HCT116 (cell line): ENCODE results near the gene UXS1. TPM values are rescaled to one million over a fixed set of nuclear protein-coding genes. Genes with fewer than 3 reads are reported as not detected.

Source experiments
- ATAC-seq: fragments of 200-7000 bp; cut with Tn5 transposase; 2 replicates; pipeline ENCODE4 v1.9.1; 2020; ENCODE audit warnings: mild to moderate bottlenecking, moderate library complexity
- BruUV-seq: library from RNA; stranded (reverse); fragments of 400-500 nt; replicated peaks from 2 replicates; lab custom pipeline; 2021; lab: Mats Ljungman, UMichigan
- CTCF ChIA-PET: fragments of 300-600 bp; sonication (Branson Sonifier 250); formaldehyde crosslinking; loops from one replicate; lab custom pipeline; 2021; ENCODE audit warnings: antibody characterized with exemption; lab: Charles Lee
- POLR2A ChIA-PET: fragments of 300-600, 350-600 bp; sonication (Branson Sonifier 250); formaldehyde crosslinking; loops from one replicate; lab custom pipeline; 2021; ENCODE audit warnings: antibody characterized with exemption; lab: Charles Lee
- RAD21 ChIA-PET, 2 experiments: fragments of 300-600 bp; sonication (Branson Sonifier 250); formaldehyde crosslinking; loops; one replicate each; lab custom pipeline; 2023; ENCODE audit warnings: low total read pairs in 2 of 2; ENCODE audit not compliant: uncharacterized antibody in 2 of 2, unreplicated experiment in 2 of 2, low non-redundant PET in 1 of 2; lab: Charles Lee
- DNase-seq: peaks from one replicate; pipeline ENCODE4 v3.0.0-alpha.2; 2010; ENCODE audit warnings: low read depth, low spot score
- H2AFZ ChIP-seq: fragments of 200-600 bp; shearing (Covaris generic), sonication (generic); 2 replicates; pipeline ENCODE4 v1.6.1; 2017; ENCODE audit warnings: low read depth, mixed run types, mixed read lengths, antibody characterized with exemption, low read length; ENCODE audit not compliant: poor library complexity, severe bottlenecking
- H3K27ac ChIP-seq: 2 replicates; pipeline ENCODE4 v1.5.1; 2012; ENCODE audit warnings: low read depth, low read length
- H3K27me3 ChIP-seq: fragments of 200-600 bp; sonication (generic); 2 replicates; pipeline ENCODE4 v1.6.1; 2016; ENCODE audit warnings: mixed run types, low read length, mixed read lengths; ENCODE audit not compliant: insufficient read depth
- H3K36me3 ChIP-seq, 2 experiments: fragments of 200-500 bp in 1 of 2; fragments of 200-600 bp in 1 of 2; sonication (Bioruptor generic) in 1 of 2; sonication (generic) in 1 of 2; 2 replicates each; pipeline versions ENCODE4 v1.5.1 to v1.6.1; 2014 to 2016; ENCODE audit warnings: low read length in 2 of 2, inconsistent platforms in 1 of 2, mixed read lengths in 1 of 2, mixed run types in 1 of 2; ENCODE audit not compliant: insufficient read depth in 2 of 2, control insufficient read depth in 1 of 2
- H3K4me1 ChIP-seq, 2 experiments: fragments of 200-600 bp in 1 of 2; sonication (generic) in 1 of 2; 2 replicates each; pipeline versions ENCODE4 v1.5.1 to v1.6.1; 2012 to 2017; ENCODE audit warnings: low read length in 2 of 2, inconsistent platforms in 1 of 2, mild to moderate bottlenecking in 1 of 2, mixed read lengths in 1 of 2, mixed run types in 1 of 2, moderate library complexity in 1 of 2; ENCODE audit not compliant: insufficient read depth in 2 of 2, control insufficient read depth in 1 of 2
- H3K4me2 ChIP-seq: fragments of 200-600 bp; sonication (generic); 2 replicates; pipeline ENCODE4 v1.6.1; 2017; ENCODE audit warnings: mixed run types, low read length, mixed read lengths
- H3K4me3 ChIP-seq, 2 experiments: fragments of 200-600 bp in 1 of 2; sonication (generic) in 1 of 2; replicated peaks in 1 of 2; 2 replicates each; pipeline ENCODE4 v1.5.1; 2011 to 2016; ENCODE audit warnings: low read length in 2 of 2, control low read depth in 1 of 2, low read depth in 1 of 2, mild to moderate bottlenecking in 1 of 2, mixed read lengths in 1 of 2, mixed run types in 1 of 2
- H3K79me2 ChIP-seq: fragments of 200-600 bp; sonication (generic); 2 replicates; pipeline ENCODE4 v1.6.1; 2017; ENCODE audit warnings: mild to moderate bottlenecking, mixed run types, low read length, moderate library complexity, mixed read lengths; ENCODE audit not compliant: insufficient read depth
- H3K9ac ChIP-seq: fragments of 200-600 bp; sonication (generic); 2 replicates; pipeline ENCODE4 v1.6.1; 2016; ENCODE audit warnings: low read length, mixed read lengths
- H3K9me2 ChIP-seq: fragments of 200-600 bp; sonication (generic), shearing (Covaris generic); 2 replicates; pipeline ENCODE4 v1.6.1; 2017; ENCODE audit warnings: mixed run types, mild to moderate bottlenecking, moderate library complexity; ENCODE audit not compliant: insufficient read depth
- H3K9me3 ChIP-seq, 2 experiments: fragments of 200-500 bp in 1 of 2; fragments of 200-600 bp in 1 of 2; sonication (Bioruptor generic) in 1 of 2; sonication (generic) in 1 of 2; 2 replicates each; pipeline ENCODE4 v1.6.1; 2014 to 2017; ENCODE audit warnings: low read length in 2 of 2, mixed read lengths in 2 of 2, inconsistent platforms in 1 of 2, low read depth in 1 of 2, mild to moderate bottlenecking in 1 of 2, mixed run types in 1 of 2, moderate library complexity in 1 of 2; ENCODE audit not compliant: control insufficient read depth in 1 of 2, insufficient read depth in 1 of 2
- H4K20me1 ChIP-seq: fragments of 200-600 bp; sonication (generic), shearing (Covaris generic); 2 replicates; pipeline ENCODE4 v1.6.1; 2017; ENCODE audit warnings: mixed run types, mild to moderate bottlenecking, moderate library complexity; ENCODE audit not compliant: insufficient read depth
- CBX3 ChIP-seq: IDR thresholded peaks from 2 replicates; pipeline ENCODE4 v1.6.1; 2012; ENCODE audit warnings: low read depth
- EGR1 ChIP-seq: IDR thresholded peaks from 2 replicates; pipeline ENCODE4 v1.6.1; 2012; ENCODE audit warnings: low read depth
- POLR2AphosphoS5 ChIP-seq: IDR thresholded peaks from 2 replicates; pipeline ENCODE4 v1.6.1; 2011; ENCODE audit warnings: mild to moderate bottlenecking, low read depth, low read length, moderate library complexity
- SIN3A ChIP-seq: IDR thresholded peaks from 2 replicates; pipeline ENCODE4 v1.6.1; 2012; ENCODE audit warnings: low read depth
- SP1 ChIP-seq: IDR thresholded peaks from 2 replicates; pipeline ENCODE4 v1.6.1; 2012; ENCODE audit warnings: low read depth
- SRF ChIP-seq: IDR thresholded peaks from 2 replicates; pipeline ENCODE4 v1.6.1; 2012; ENCODE audit warnings: low read depth
- TCF7L2 ChIP-seq: IDR thresholded peaks from 2 replicates; pipeline ENCODE4 v1.7.0; 2011; ENCODE audit warnings: borderline replicate concordance, inconsistent platforms; ENCODE audit not compliant: insufficient read depth, insufficient read length; ENCODE audit errors: extremely low read depth
- ZFX ChIP-seq: fragments of 450-650 bp; IDR thresholded peaks from 2 replicates; pipeline ENCODE4 v1.6.1; 2017
- ZNF274 ChIP-seq: fragments of 200-500 bp; sonication (Bioruptor generic); IDR thresholded peaks from 2 replicates; pipeline ENCODE4 v1.6.1; 2014; ENCODE audit warnings: mild to moderate bottlenecking, low read depth, low read length, inconsistent platforms
- intact Hi-C: fragments of 100-400 bp; cut with micrococcal nuclease; formaldehyde crosslinking; loops from 2 replicates; pipeline ENCODE4 v1.10.0; 2022
- total RNA-seq: library from RNA; stranded (reverse); gene quantifications from one replicate; pipeline ENCODE4 v1.2.1, GENCODE V29; 2021; ENCODE audit not compliant: unreplicated experiment
- TF ChIP-seq, protein P1 (sequence below): IDR thresholded peaks from 2 replicates; pipeline ENCODE4 v1.6.1; 2012; ENCODE audit warnings: low read depth
- TF ChIP-seq, protein P2 (sequence below): IDR thresholded peaks from 2 replicates; pipeline ENCODE4 v1.6.1; 2011; ENCODE audit warnings: mild to moderate bottlenecking, low read length, moderate library complexity; ENCODE audit not compliant: insufficient replicate concordance; ENCODE audit errors: extremely low read depth
- TF ChIP-seq, protein P3 (sequence below): IDR thresholded peaks from 2 replicates; pipeline ENCODE4 v1.6.1; 2012

UXS1 gene
- total RNA-seq, 1 experiment from 2014 or later, result 45.7 TPM

DNA sequence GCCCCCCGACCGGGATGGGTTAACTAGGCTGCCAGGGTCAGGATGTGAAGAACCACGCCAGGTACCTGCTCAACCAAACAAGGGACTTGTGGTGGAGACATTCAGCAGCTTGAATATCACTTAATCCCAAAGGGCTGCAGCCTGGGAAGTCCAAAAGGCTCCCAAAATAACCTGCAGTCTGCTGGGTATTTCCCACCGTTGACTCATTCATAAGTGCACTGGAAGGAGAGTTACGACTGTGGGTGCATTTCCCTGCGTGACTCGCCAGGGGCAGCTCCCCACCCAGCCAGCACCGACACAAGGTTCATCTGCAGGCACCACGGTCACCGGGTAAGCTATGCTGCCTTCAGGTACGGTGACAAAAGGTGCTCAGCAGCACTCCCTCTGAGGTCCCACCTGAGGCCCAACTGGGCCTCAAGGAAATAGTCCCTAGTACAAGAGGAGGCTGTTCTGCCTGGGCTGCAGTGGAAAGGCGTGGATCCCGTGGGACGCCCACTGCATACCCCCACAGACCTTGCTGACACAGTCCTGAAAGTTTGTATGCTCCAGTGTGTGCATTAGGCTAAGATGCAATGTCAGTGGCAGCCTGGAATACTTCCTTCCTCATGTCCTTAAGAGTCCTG lies 86.5 kb downstream of the UXS1 start:
- peaks cover 0 to 7% of the 10 kb centered on the region in 2 experiments; a peak in 1 of 4 replicates for H3K4me1 ChIP-seq
- RAD21 ChIA-PET, result no interaction called here
- no peak overlapping the region for H3K9ac ChIP-seq
- no peaks in the 10 kb centered on the region for H3K79me2 ChIP-seq
- no peak overlapping the region for H3K4me3 ChIP-seq
- no peak overlapping the region for H2AFZ ChIP-seq
- H3K27ac ChIP-seq, result no peak overlapping the region
- no peak for ATAC-seq
- no TSS peak for BruUV-seq
- no peaks in the 10 kb centered on the region for H4K20me1 ChIP-seq
- no peak for DNase-seq
- intact Hi-C loops, result loop anchor here (1.0 to 10.0 kb wide), 2 partner anchors 147 to 435 kb away; no protein-coding TSS in a partner anchor
- peaks cover 7 to 9% of the 10 kb centered on the region in 2 experiments; a peak in 3 of 4 replicates for H3K36me3 ChIP-seq
- no peak overlapping the region for H3K4me2 ChIP-seq
- POLR2A ChIA-PET, result no interaction called here
- no peaks in the 10 kb centered on the region for H3K9me3 ChIP-seq
- TF ChIP-seq, protein P1, sequence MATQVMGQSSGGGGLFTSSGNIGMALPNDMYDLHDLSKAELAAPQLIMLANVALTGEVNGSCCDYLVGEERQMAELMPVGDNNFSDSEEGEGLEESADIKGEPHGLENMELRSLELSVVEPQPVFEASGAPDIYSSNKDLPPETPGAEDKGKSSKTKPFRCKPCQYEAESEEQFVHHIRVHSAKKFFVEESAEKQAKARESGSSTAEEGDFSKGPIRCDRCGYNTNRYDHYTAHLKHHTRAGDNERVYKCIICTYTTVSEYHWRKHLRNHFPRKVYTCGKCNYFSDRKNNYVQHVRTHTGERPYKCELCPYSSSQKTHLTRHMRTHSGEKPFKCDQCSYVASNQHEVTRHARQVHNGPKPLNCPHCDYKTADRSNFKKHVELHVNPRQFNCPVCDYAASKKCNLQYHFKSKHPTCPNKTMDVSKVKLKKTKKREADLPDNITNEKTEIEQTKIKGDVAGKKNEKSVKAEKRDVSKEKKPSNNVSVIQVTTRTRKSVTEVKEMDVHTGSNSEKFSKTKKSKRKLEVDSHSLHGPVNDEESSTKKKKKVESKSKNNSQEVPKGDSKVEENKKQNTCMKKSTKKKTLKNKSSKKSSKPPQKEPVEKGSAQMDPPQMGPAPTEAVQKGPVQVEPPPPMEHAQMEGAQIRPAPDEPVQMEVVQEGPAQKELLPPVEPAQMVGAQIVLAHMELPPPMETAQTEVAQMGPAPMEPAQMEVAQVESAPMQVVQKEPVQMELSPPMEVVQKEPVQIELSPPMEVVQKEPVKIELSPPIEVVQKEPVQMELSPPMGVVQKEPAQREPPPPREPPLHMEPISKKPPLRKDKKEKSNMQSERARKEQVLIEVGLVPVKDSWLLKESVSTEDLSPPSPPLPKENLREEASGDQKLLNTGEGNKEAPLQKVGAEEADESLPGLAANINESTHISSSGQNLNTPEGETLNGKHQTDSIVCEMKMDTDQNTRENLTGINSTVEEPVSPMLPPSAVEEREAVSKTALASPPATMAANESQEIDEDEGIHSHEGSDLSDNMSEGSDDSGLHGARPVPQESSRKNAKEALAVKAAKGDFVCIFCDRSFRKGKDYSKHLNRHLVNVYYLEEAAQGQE, result no peak
- TF ChIP-seq ZFX (no peak), SIN3A (no peak), TCF7L2 (no peak), SP1 (no peak), EGR1 (no peak), POLR2AphosphoS5 (no peak), SRF (no peak), ZNF274 (no peak), CBX3 (no peak)
- TF ChIP-seq, protein P2, sequence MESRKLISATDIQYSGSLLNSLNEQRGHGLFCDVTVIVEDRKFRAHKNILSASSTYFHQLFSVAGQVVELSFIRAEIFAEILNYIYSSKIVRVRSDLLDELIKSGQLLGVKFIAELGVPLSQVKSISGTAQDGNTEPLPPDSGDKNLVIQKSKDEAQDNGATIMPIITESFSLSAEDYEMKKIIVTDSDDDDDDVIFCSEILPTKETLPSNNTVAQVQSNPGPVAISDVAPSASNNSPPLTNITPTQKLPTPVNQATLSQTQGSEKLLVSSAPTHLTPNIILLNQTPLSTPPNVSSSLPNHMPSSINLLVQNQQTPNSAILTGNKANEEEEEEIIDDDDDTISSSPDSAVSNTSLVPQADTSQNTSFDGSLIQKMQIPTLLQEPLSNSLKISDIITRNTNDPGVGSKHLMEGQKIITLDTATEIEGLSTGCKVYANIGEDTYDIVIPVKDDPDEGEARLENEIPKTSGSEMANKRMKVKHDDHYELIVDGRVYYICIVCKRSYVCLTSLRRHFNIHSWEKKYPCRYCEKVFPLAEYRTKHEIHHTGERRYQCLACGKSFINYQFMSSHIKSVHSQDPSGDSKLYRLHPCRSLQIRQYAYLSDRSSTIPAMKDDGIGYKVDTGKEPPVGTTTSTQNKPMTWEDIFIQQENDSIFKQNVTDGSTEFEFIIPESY, result no peak
- TF ChIP-seq, protein P3, sequence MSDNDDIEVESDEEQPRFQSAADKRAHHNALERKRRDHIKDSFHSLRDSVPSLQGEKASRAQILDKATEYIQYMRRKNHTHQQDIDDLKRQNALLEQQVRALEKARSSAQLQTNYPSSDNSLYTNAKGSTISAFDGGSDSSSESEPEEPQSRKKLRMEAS, result no peak
- TF ChIP-seq, all 23 proteins: peak for 0
- CTCF ChIA-PET, result interaction anchor here (1.0 to 1.2 kb wide), 2 partner anchors 436 to 475 kb away, joined by 3 to 4 read pairs; no protein-coding TSS in a partner anchor
- Histone ChIP-seq H3K9me2 (no peaks in the 10 kb centered on the region), H3K27me3 (no peaks in the 10 kb centered on the region)
